GM12864 (cell line): ENCODE measurements around the gene HRH3.

Experiments
- DNase-seq: peaks from one replicate; pipeline ENCODE4 v3.0.0-alpha.2; 2011; ENCODE audit warnings: low read depth
- H3K4me3 ChIP-seq: 2 replicates; pipeline ENCODE4 v1.5.1; 2011; ENCODE audit warnings: mild to moderate bottlenecking, low read depth, low read length, control low read depth
- TF ChIP-seq, protein P1 (sequence below): IDR thresholded peaks from 2 replicates; pipeline ENCODE4 v1.5.1; 2011; ENCODE audit warnings: low read depth, mild to moderate bottlenecking, moderate library complexity, low read length, control low read depth, inconsistent platforms; ENCODE audit errors: missing control alignments

Gene HRH3

DNA sequence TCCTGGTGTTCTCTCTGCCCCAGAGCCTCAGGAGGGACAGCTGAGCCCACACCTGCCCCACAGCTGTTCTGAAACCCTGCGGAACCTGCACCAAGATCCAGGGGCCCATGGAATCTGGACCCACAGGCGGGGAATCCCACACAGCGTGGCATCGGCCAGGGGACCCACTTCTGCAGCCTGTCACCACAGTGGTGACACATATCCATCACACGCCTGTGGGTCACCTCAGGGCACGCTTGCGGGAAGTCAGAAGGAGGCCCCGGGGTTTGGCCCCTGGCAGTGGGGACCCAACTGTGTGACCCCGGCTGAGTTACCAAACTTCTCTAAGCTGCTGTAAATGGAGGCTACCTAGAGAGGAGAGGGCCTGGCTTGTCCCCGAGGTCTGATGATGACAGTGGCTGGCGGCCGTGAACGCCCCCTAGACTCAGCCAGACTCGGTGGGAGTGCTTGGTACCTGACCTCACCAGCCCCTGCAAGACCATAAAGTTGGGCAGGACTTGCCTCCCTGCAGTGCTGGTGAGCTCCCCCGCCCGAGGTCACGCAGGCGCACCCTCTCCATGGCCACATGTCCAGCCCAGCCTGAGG lies 2.3 kb upstream of the HRH3 start:
- TF ChIP-seq, protein P1, sequence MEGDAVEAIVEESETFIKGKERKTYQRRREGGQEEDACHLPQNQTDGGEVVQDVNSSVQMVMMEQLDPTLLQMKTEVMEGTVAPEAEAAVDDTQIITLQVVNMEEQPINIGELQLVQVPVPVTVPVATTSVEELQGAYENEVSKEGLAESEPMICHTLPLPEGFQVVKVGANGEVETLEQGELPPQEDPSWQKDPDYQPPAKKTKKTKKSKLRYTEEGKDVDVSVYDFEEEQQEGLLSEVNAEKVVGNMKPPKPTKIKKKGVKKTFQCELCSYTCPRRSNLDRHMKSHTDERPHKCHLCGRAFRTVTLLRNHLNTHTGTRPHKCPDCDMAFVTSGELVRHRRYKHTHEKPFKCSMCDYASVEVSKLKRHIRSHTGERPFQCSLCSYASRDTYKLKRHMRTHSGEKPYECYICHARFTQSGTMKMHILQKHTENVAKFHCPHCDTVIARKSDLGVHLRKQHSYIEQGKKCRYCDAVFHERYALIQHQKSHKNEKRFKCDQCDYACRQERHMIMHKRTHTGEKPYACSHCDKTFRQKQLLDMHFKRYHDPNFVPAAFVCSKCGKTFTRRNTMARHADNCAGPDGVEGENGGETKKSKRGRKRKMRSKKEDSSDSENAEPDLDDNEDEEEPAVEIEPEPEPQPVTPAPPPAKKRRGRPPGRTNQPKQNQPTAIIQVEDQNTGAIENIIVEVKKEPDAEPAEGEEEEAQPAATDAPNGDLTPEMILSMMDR = no peak
- no peak for DNase-seq
- no peak overlapping the region for H3K4me3 ChIP-seq

DNA sequence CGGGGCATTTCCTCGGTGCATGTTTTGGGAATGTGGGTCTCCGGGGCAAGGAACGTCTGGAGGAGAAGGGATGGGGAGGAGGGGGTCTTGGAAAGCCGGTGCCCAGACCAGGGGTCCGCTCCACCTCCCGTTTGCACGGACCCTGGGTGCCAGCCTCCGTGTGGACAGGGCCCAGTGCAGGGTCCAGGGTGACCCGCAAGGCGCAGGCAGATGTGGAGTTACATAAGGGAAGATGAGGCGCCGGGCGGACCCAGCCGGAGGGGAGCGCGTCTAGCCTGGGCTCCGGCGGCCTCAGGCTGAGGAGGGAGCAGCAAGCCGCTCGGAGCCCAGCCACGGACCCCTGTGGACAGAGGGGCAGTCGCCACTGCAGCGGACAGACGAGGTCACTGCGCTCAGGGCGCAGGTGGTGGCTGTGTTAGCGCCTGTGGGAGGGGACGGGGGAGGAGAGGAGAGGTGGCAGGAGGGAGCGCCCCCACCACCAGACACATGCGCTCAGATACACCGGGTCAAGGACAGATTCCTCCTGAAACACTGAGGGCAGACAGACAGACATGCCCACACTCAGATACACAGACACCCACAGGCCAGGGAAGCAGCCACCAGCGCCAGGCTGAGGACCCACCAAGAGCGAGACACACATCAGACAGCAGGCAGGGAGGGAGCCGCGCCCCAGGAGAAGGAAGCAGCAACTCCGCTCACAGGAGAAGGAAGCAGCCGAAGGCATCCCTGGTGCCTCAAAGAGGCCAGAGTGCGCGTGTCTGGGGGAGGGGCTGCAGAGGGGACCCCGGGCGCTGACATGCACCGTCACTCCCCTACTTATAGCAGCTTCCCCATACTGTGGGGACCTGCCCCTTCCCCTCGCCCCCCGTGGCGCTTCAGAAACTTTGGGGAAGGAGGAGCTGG lies 839 bp upstream of the HRH3 start:
- DNase-seq = no peak
- TF ChIP-seq, protein P1 = no peak
- H3K4me3 ChIP-seq = no peak overlapping the region

DNA sequence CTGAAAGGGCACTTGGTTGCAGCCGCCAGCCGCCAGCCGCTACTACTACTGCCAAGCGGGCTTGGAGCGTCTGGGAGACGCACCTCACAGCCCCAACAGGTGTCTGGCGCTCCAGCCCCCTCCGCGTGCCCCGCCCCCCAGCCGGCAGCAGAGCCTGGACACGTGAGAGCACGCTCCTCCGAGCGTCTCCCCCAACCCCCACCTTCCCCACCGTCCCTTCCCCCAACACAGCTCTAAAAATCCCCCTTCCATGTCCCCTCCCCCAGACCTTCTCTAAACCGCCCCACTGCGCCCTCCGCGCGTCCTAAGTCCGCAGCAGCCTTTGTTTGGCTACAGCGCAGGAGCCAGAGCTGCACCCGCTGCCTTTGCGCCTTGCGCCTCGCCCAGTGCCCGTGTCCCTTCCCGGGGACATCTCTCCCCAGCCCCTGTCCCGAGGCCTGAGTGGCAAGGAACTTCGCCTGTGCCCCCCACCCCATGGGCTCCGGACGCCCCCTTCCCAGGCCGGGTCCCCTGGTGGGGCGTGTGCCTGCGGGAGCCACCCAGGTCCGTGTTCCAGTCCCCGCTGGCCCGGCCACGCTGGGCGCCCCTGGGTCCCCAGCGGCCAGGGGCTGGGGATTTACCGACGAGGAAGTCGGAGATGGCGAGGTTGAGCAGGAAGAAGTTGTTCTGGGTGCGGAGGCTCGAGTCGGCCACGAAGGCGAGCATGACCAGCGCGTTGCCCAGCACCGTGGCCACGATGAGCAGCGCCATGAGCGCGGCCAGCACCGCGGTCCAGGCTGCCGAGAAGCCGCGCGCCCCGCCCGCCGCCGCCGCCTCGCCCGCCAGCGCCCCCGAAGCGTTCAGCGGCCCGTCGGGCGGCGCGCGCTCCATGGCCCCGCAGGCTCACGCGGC lies 732 bp downstream of the HRH3 start:
- DNase-seq = no peak
- no peak overlapping the region for H3K4me3 ChIP-seq
- TF ChIP-seq, protein P1 = no peak

DNA sequence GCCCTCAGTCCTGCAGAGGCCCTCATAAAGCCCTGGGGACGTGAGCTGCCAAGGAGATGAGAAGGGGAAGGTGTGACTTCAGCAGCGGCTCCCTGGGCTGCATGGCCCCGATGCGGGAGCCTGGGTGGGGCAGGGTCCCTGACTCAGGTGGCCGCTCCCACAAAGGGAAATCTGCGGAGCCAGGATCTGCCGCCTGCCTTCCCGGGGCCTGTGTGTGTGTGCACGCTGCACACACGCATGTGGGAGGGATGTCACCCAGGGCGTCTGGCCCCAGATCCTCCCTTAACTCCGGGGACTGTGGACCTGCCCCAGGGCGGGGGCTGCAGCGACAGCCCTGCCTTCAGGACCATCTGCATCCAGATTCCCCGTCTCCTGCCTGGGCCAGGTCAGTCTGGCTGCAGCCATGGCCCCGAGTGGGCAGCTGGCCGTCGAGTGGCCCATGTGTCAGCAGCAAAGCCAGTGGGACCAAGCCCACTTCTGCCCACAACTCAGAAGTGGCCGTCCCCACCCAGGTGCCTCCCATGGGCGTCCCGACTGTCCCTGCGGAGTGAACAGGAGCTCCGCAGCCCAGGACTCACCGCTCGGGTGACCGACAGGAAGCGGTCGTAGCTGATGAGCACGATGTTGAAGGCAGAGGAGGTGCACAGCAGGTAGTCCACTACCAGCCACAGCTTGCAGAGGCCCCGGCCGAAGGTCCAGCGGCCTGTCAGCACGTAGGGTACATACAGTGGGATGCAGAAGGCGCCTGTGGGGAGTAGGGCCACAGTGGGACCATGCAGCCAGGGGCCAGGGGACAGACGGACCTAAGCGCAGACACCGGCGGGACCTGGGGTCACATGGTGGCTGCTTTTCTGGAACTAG lies 1.9 kb downstream of the HRH3 start:
- TF ChIP-seq, protein P1 = no peak
- H3K4me3 ChIP-seq = no peak overlapping the region
- no peak for DNase-seq

DNA sequence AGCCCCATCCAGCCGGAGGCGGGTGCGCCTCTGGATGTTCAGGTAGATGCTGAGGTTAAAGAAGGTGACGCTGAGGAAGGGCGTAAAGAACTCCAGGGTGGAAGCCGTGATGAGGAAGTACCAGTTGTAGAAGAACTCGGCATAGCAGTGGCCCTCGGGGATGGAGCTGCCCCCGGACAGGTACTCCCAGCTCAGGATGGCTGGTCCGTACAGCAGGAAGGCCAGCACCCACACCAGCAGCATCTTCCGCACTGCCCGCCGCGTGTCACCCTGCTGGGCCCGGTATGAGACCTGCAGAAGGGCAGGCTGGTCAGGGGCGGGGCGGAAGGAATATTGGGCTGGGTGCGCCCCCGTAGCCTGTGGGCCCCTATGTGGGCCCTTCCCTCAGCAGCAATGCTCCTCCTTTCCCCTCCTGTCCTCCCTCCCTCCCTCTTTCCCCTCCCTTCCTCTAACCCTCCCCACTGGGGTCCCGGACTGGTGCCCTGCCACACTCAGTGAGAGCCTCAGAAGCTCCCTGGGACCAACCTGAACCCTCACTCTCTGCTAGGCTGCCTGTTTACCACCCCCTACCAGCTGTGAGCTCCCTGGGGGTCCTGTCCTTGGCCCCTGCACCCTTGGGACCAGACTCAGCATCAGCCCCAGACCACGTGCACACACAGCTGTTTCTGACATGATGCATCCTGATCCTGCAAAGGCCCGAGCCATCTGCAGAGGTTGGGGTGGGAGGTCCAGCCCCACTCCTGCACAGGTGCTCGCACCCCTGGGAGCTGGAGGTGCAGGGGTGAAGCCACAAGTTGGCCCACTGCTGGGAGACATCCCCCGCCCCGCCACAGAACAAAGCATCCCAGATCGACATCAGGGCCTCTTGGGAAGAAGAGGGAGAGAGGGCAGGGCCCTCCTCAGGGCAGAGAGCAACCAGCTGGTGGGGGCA lies 3.2 kb downstream of the HRH3 start:
- H3K4me3 ChIP-seq = no peak overlapping the region
- TF ChIP-seq, protein P1 = no peak
- DNase-seq = no peak
